Right ventricle myocardium superior (tissue), 1 donor: ENCODE results near the gene ANXA10. TPM values are rescaled to one million over a fixed set of nuclear protein-coding genes. Genes with fewer than 3 reads are reported as not detected.

ENCODE experiments used
- ATAC-seq: fragments of 200-7000 bp; cut with Tn5 transposase; one replicate; pipeline ENCODE4 v1.9.1; 2020; ENCODE audit warnings: mild to moderate bottlenecking; ENCODE audit not compliant: poor library complexity
- DNase-seq: peaks from one replicate; pipeline ENCODE4 v3.0.0-alpha.2; 2020
- intact Hi-C: fragments of 100-400 bp; cut with DNase I; formaldehyde crosslinking; loops from one replicate; pipeline ENCODE4 v1.11.2; 2022
- long read RNA-seq: library from polyadenylated mRNA; unstranded; transcript quantifications from one replicate; pipeline ENCODE4 v2.0.0, GENCODE V29; 2021
- total RNA-seq: library from RNA; stranded (reverse); fragmentation: NEBNext Ultra II Directional; extraction: Animal tissue kit (Norgen Biotek cat#: 25700); gene quantifications from one replicate; pipeline ENCODE4 v1.2.1, GENCODE V29; 2021
- donor health status: DM: no; HTN: yes; CAD: no; lungs with severe emphysema.

Gene ANXA10
- not detected for total RNA-seq
- long read RNA-seq = 0 reads

GRCh38 chr4:168092176-168092712 is at the start of gene ANXA10:
ANXA10 (plus strand) TSS chr4:168092537; CDS start chr4:168092701, 164 bp downstream.
- intact Hi-C loops = no loop called here

GRCh38 chr4:168045354-168045753 is 47.0 kb upstream of the ANXA10 start:
- intact Hi-C loops = no loop called here
- ATAC-seq = no peak

More at GRCh38 chr4:168092176-168092712, at the start of gene ANXA10:
- no peak for DNase-seq
- no peak for ATAC-seq

GRCh38 chr4:168050002-168050401 is 42.3 kb upstream of the ANXA10 start:
- intact Hi-C loops = no loop called here
- no peak for ATAC-seq
- DNase-seq = no peak

More at GRCh38 chr4:168045354-168045753, 47.0 kb upstream of the ANXA10 start:
- no peak for DNase-seq

GRCh38 chr4:168051526-168051925 is 40.8 kb upstream of the ANXA10 start:
- ATAC-seq = no peak
- intact Hi-C loops = no loop called here
- DNase-seq = no peak

GRCh38 chr4:168057412-168057811 is 34.9 kb upstream of the ANXA10 start:
- intact Hi-C loops = no loop called here
- ATAC-seq = no peak
- no peak for DNase-seq

GRCh38 chr4:168059251-168059650 is 33.1 kb upstream of the ANXA10 start:
- ATAC-seq = no peak
- intact Hi-C loops = no loop called here
- DNase-seq = no peak

GRCh38 chr4:168063031-168063430 is 29.3 kb upstream of the ANXA10 start:
- no peak for DNase-seq
- no peak for ATAC-seq
- intact Hi-C loops = no loop called here

GRCh38 chr4:168070903-168071302 is 21.4 kb upstream of the ANXA10 start:
- no peak for ATAC-seq
- DNase-seq = no peak
- intact Hi-C loops = no loop called here

GRCh38 chr4:168071304-168071703 is 21.0 kb upstream of the ANXA10 start:
- intact Hi-C loops = no loop called here
- ATAC-seq (no peak), DNase-seq (no peak)

- ATAC-seq (no peak), DNase-seq (no peak)
- intact Hi-C loops = no loop called here
These were observed 17.5 kb upstream of the ANXA10 start for GRCh38 chr4:168074861-168075260.

- intact Hi-C loops = no loop called here
- DNase-seq (no peak), ATAC-seq (peak; percentile 48)
These were observed 15.2 kb upstream of the ANXA10 start for GRCh38 chr4:168076989-168077725.

- DNase-seq = no peak
- ATAC-seq = no peak
- intact Hi-C loops = no loop called here
These were observed 14.6 kb upstream of the ANXA10 start for GRCh38 chr4:168077726-168078239.

- DNase-seq (no peak), ATAC-seq (no peak)
- intact Hi-C loops = no loop called here
These were observed 10.0 kb upstream of the ANXA10 start for GRCh38 chr4:168082379-168082778.

- ATAC-seq = no peak
- intact Hi-C loops = no loop called here
- no peak for DNase-seq
These were observed 3.6 kb downstream of the ANXA10 start for GRCh38 chr4:168095776-168096406.

- intact Hi-C loops = no loop called here
- DNase-seq (no peak), ATAC-seq (no peak)
These were observed 4.1 kb downstream of the ANXA10 start for GRCh38 chr4:168096407-168096784.

GRCh38 chr4:168097161-168097560 is 4.8 kb downstream of the ANXA10 start:
- DNase-seq (no peak), ATAC-seq (no peak)
- intact Hi-C loops = no loop called here

- no peak for ATAC-seq
- no peak for DNase-seq
- intact Hi-C loops = no loop called here
These were observed 5.9 kb downstream of the ANXA10 start for GRCh38 chr4:168098248-168098717.

GRCh38 chr4:168099195-168099594 is 6.9 kb downstream of the ANXA10 start:
- ATAC-seq (no peak), DNase-seq (no peak)
- intact Hi-C loops = no loop called here

GRCh38 chr4:168101026-168101425 is 8.7 kb downstream of the ANXA10 start:
- no peak for DNase-seq
- intact Hi-C loops = no loop called here
- no peak for ATAC-seq

- ATAC-seq (no peak), DNase-seq (no peak)
- intact Hi-C loops = no loop called here
These were observed 10.1 kb downstream of the ANXA10 start for GRCh38 chr4:168102403-168102802.
